HS-5 (cell line): Measurements from ENCODE around the gene ADAMTS17.
A peak's percentile ranks its signal among the peaks of the same experiment; 100 is the strongest.

Experiments used
- DNase-seq: peaks from one replicate; pipeline ENCODE4 v3.0.0-alpha.2; 2012; ENCODE audit warnings: low read depth

Gene ADAMTS17

DNA sequence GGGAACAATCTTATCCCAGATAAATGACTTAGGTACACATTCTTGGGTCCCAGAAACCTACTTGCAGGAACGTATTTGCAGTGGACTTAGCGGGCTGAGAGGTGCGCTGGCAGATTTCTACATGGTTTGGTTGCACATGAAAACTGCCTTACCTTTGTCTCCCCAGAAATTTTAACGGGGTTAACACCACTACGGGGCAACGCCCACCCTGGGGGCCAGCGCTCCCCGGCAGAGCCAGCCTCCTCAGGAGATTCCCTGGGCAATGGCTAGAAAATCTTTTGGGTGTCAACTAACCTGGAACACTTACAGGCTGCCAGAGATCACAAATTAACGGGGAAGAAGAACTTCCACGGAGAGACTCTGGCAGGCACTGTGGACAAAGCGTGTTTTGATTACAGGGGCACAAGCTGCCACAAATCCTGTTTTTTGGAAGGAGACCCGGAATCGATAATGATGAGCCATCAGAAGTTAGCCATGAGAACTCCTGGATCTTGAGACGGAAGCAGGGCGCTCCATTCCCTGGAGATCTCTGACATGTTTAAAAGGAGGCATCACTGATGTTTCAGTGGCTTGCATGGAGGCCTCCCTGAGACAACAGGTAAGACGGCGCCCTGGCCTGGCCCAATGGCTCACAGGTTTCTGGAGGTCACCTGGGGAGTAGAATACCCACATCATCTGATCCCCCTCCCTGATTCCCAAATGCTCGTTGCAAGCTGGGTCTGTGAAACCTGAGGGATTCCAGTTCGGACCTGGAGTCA lies 288.9 kb downstream of the ADAMTS17 start:
- DNase-seq = no peak

DNA sequence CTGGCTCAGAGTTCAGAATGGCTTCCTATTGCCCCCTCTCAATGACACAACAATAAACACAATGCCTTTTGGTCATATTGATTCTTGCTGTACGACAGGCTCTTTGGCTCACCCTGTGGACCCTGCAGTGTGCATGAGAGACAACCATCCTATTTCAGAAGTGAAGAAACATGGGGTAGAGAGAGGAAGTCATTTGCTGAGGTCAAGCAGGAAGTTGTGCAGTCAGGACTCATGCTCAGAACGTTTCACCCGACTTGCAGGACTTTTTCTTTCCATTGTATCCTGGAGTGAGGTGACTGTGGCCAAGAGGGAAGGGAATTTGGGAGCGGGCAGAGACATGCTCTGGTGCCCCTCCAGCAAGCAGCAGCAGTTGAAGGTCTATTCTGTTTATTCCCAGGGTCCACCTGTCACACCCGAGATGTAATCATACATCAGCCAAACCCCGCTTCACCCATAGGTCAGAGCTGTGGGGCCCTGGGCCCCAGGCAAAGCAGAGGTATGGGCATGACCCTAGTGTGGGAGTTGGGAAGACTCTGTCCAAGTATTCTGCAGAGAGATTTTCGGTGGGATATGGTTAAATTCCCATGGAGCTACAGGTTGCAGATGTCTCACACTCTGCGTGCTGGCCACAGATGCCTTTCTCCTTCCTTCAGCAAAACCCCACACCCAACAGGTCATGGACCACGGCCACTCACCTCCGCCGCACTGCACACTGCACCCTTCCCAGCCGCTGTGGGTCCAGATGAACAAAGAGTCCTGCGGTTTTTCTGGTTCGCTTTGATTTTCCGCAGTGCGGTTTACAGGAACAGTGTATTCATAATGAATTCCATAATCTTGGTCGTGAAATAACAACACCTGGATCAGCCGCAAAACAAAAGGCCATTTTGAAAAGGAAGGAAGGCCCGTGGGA lies 290.6 kb downstream of the ADAMTS17 start:
- DNase-seq = no peak

DNA sequence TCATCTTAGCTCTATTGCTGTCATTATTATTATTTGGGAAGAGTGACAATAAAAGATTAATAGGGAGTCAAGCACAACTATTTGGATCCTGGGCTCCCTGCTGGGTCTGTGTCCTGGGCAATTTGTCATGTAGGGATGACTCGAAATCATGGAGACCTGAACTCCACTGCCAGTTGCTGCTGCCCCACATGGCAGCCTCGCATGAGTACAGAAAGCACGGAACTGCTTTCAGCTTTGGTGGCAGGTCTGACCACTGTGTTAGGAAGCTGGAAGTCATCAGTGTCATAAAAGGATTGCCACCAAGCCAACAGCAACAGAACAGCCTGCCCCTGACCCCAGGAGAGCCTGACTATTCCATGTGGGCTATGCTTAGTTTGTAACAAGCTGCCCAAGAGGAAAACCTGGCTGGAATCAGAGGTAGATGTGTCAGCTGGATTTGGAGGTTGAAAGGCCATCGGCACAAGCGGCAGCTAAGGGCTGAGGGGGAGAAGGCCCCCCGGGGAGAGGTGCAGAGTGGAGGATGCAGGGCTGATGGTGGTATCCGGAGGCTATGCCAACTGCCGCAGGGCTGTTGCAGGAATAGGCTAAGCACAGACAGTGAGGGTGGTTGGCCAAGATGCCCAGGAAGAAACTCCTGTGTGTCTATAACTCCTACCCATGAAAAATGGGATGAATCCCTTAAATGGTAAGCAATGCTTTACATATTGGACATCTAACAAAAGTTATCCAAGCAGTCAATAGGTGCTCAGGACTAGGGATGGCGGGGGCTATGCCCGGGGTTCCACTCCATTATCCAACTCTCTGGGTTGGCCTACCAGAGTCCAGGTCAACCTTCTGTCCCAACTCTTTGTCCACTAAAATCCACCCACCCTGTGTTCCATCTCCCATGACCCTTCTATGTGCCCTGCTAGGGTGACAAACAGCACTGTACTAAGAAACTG lies 291.6 kb downstream of the ADAMTS17 start:
- no peak for DNase-seq

DNA sequence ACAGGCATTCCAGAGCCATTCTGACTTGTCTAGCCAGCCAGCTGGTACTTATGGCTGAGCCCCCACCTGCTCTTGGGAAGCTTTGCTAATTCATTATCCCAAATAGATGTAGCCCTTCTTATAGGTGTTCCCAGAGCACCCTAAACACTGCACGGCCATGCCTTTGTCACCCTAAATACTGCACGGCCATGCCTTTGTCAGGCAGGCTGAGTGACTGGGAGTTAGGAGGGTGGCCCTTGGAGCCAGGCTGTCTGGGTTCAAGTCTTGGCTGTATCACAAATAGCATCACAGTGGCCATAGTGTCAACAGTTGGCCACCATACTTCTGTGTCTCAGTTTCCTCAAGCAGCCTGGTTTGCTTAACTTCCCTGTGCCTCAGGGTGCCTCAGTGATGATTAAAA lies 292.3 kb downstream of the ADAMTS17 start:
- no peak for DNase-seq

DNA sequence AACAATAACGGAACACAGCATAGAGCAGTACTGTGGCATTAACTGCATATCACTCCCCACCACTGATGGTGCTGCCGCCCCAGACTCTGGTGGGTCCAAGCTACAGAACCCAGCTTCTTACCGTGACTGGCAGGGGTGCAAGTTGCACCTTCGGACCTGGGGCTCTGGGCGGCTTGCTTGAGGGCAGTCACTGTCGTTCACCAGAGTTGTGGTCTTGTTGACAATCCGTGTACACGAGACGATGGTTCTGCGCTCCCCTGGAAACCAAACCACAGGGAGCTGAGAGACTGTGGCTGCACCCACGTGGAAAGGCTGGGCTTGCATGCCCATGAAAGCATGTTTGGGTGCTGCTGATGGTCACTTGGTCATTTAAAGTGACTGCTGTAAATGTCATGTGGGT lies 293.0 kb downstream of the ADAMTS17 start:
- DNase-seq = no peak

DNA sequence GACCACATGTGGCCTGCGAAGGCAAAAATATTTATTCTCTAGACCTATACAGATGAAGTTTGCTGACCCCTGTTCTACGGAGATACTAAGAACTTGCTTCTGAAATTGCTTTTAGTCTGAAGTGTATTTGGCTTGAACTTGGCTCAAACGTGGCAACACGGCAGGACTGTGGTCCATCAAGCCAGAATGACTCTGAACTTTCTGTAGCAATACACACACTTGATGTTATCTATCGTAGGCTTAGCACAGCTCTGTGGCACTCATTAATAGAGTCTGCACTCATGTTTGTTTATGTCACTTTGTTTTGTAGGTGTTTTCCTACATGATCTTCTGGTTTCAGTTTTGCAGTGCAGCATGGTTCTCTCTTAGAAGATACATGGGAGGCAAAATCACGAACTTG lies 298.1 kb downstream of the ADAMTS17 start:
- DNase-seq = no peak

DNA sequence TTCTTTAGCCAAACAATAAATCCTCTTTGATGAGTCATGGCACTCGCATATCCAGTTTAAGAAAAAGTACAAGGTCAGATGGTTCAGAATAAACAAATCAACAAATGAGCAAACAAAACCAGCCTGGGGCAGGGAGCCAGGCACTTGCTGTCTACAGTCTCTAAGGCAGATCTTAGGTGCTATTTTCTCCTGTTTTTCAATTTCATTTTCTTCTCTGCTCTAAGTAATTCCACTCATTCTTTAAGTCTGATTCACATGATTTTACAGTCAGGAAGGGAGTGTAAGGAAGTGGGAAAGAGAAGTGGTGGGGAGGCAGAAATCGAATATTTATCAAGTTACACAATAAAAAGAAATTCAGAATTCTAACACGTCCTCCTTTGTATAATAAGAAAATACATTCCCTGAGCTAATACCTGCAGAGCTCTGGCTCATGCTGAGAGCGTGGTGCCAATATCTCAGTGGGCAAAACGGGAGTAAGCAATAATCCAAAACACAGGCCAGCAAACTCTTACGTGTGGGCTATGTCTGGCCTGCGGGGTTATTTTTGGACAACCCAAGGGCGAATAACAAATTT lies 298.6 kb downstream of the ADAMTS17 start:
- DNase-seq = peak; percentile 81

DNA sequence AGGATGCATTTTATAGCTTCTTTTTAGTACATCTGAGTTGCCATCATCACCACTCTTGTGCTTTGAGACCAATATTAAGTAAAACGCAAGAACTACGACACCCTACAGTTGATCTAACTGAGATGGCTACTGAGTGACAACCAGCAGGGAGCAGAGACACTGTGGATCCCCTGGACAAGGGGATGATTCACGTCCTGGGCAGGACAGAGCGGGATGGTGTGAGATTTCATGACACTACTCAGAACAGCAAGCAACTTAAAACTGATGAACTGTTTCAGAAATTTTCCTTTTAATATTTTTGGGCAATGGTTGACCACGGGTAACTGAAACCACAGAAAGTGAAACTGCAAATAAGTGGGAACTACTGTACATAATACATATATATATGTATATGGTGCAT lies 299.2 kb downstream of the ADAMTS17 start:
- no peak for DNase-seq

DNA sequence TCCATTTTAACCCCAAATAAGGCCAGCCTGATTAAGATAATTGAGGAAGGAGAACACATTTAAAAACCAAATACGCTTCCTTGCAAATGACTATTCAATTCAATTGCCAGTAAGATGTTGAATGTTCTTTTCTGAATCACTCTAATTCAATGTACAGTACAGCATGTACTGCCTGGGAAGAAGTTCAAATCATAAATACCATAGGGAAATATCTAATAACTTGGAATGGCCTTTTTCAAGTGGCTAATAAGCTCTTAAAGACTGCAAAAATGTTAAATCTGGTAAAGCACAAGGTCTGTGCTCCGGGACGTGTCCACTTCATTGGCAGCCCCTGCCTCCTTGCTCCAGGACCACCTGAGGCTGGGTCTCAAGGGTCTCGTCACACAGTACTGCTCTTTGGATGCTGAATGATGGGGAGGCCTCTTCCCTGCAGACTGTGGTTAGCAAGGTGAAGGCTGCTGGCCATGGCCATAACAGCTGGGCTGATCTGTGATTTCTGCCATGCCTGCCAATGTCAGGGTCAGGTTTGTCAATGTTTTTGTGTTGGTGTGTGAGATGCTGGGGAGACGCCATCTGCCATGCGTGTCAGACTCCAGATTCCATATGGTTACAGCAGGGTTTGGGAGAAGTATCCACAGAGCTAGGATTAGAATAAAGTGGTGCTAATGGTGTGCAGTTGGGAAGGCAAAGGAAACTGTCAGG lies 300.5 kb downstream of the ADAMTS17 start:
- no peak for DNase-seq

DNA sequence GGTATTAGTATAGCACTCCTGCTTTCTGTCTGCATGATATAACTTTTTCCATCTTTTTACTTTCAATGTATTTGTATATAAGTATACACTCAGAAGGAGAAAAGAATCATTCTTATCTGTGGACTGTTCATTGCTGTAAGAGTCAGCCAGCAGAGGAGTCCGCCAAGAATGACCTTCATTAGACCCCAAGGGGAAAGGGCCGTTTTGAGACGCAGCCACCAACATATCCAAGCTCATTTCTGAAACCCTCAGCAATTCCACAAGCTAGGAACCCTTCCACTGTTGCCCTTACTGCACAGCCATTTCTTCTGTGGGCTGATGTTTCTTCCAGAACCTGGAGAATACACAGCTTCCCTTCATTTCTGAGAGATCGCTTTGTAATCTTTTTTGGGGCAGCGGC lies 301.8 kb downstream of the ADAMTS17 start:
- DNase-seq = no peak

DNA sequence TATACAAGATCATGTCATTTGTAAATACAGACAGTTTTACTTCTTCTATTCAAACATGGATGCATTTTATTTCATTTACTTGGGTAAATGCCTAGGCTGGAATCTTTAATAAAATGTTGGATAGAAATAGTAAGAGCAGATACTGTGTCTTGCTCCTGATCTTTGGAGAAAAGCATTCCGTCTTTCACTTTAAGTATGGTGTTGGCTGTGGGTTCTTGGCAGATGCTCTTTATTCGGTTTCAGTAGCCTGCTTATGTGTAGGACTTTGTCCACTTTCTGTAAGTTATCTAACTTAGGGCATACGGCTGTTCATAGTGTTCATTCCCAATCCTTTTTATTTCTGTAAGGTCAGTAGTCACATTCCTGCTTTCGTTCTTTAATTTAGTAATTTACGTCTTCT lies 303.0 kb downstream of the ADAMTS17 start:
- no peak for DNase-seq

DNA sequence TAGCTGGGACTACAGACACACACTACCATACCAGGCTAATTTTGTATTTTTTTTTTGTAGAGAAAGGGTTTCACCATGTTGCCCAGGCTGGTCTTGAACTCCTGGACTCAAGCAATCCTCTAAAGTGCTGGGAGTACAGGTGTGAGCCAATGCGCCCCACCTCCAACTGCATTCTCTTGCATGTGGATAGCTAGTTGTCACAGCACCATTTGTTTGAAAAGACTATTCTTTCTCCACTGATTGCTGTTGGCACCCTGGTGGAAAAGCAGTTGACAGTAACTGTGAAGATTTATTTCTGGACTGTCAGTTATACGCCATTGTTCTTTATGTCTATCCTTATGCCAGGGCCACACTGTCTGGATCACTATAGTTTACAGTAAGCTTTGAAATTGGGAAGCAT lies 303.9 kb downstream of the ADAMTS17 start:
- DNase-seq = no peak

DNA sequence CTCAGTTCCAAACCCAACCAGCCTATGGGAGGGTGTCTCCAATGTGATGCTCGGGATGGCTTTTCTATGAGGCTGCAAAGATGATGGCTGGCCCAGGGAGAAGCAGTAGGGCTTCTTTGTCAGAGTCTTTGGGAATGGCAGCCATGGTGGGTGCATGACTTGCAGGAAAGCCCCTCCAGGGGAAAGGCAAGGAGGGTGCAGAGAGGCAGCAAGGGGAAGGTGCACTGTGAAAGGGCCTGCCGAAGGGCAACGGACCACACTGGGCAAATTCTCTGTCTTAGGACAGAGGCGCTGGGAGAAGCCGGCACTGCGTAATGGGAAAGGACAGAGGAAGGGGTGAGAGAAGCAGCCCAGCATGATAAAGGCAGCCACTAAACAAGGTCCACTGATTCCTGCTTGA lies 305.8 kb downstream of the ADAMTS17 start:
- DNase-seq = no peak

DNA sequence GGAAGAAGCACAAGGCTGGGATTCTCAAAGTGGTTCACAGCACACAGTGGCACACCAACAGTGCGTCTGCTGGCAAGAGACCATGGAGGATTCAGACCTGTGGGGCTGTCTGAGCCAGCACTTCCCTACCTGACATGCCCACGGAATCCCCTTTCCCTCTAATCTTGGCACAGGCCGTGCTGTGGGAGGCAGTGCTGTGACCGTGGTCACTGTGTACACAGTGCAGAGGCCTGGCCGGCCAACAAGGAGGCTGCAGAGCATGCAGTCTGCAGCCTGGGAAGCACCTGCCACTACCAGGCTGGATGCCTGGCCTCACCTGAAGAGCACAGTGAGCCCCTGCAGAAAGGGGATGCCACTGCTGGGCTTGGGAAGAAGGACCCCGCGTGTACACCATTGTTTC lies 307.6 kb downstream of the ADAMTS17 start:
- DNase-seq = no peak

DNA sequence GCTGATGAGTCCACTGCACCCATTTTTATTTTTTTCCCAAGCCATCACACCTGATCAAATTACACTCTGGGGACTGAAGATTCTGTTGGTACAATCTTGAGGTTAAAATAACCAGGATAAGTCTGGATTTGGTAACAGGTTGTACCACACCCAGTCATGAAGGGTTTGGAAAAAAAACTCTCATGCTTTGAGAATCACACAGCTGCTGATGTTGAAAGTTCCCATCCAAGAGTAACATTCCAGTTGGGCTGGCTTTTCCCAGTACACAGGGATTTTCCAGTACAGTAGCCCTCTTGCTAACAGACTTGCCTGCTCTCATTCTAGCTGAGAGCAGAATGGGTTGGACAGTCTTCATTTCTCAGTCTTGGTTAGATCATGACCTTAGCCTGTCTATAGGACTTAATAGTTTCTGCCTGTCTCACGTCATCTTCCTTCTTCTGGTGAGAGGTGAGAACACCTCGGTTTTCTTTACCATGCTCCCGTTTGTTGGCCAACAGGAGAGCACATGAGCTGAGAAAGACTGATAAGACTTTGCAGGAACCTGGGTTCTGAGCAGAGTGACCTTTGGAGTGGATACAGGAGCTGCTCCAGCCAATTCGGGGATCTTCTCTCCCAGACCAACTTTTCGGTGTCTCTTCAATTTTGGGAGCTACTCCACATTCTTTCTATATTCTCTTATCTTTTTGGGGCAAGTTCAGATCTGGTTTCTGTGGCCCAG lies 308.5 kb downstream of the ADAMTS17 start:
- DNase-seq = no peak

DNA sequence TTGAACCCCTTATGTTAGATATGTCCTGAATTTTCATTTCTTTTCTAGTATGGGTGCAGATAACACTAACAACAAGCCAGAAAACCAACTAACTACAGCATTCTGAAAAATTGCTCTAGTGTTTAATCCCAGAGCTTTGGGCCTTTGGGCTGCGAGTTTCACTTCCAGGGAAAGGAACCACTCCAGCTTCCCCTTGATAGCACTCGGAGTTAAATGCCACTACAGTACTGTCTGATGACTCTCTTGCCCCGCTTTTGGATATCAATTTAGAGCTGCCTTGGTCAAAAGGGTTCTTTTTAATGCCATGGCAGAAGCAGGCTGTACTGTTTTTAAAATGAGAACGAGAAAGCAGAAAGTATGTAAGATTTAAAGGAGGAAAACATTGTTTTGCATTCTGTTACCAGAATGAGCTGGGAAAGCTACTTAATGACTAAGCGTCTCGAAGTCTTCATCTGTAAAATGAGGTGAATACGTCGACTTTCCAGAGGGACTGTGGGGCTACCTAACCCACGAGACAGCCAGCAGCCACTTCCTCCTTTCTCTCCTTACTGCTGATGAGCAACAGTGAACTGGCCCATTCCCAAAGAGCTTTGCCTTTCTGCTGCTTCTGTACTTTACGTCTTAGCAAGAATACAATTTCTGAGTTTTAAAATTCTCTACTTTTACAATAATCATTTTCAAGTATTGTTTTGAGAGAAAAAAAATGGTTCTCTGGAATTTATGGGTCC lies 309.3 kb downstream of the ADAMTS17 start:
- DNase-seq = no peak

DNA sequence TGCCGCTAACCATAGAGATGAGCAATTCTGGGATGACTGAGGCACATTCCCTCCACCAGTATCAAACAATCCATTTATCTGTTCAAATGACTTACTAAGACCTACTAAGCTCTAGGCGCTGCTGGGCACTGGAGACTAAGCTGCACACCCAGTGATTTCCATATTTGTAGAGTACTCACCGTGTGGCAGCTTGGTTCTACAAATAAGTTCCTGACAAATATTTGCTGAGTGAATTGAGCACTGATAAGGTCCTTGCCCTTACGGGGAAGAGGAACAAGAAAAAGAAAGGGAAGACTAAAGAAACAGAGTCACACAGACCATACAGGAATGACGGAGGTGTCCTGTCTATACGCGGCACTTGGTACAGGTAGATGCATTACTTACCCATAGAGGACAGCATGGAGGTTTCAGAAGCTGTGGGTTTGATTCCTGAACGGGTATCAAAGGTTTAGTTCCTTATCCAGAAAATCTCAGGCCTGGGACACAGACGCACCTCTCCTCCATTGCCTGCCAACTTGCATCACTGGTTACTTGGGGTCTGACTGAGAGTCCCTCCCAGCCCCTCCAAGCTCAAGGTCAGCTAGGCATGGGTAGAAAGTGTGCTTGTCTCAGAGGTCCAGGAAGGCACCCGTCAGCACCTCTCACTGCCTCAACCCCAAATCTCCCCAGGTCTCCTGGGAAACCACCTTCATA lies 310.0 kb downstream of the ADAMTS17 start:
- no peak for DNase-seq

DNA sequence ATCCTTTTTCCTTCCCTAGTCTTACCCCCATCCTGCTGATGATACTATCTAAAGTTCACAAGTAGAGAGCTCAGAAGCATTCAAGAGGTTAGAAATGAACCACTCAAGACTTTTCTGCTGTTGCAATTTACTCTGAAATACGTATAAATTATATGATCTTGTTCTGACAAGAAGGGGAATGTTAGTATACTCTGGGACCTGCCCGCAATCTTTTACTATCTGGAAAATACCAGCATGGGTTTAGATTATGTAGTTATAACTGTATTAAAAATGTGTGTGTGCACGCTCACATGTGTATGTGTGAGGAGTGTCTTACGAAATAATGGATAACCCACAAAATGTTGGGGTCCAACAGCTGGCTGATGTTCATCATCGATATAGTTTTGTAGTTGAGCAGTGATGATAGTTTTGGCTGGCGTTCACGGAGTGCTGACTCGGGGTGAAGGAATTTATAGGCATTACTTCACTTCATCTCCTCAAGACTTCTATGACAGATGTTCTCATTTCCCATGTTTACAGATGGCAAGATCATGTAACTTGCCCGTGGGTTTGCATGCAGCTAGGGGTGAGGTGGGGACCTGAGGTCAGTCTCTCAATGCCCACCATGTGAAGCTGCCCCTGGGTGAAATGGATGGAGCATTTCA lies 311.1 kb downstream of the ADAMTS17 start:
- peak; percentile 74 for DNase-seq
